Type B pancreatic cell (in vitro differentiated cells): ENCODE measurements around the gene PRKN. TPM values are rescaled to one million over a fixed set of nuclear protein-coding genes. Genes with fewer than 3 reads are reported as not detected.
"Not testable (repeated sequence)": the region's sequence is repeated elsewhere in the genome, so short reads cannot be mapped to it uniquely, and the experiment has no call there.

Experiments
- DNase-seq: peaks from one replicate; pipeline ENCODE4 v3.0.0; 2021; ENCODE audit warnings: mixed read lengths; ENCODE audit not compliant: unreplicated experiment; ENCODE audit errors: extremely low spot score
- H3K27ac Mint-ChIP-seq: 2 replicates; pipeline ENCODE4 v1.8.0; 2021; ENCODE audit warnings: mild to moderate bottlenecking, mixed read lengths
- H3K27me3 Mint-ChIP-seq: 2 replicates; pipeline ENCODE4 v1.8.0; 2021; ENCODE audit warnings: mixed read lengths
- H3K36me3 Mint-ChIP-seq: 2 replicates; pipeline ENCODE4 v1.8.0; 2021; ENCODE audit warnings: mixed read lengths
- H3K4me1 Mint-ChIP-seq: one replicate; pipeline ENCODE4 v1.8.0; 2021; ENCODE audit warnings: mixed read lengths; ENCODE audit not compliant: unreplicated experiment
- H3K4me3 Mint-ChIP-seq: 2 replicates; pipeline ENCODE4 v1.8.0; 2021; ENCODE audit warnings: mild to moderate bottlenecking, mixed read lengths
- H3K9me3 Mint-ChIP-seq: 2 replicates; pipeline ENCODE4 v1.8.0; 2021; ENCODE audit warnings: mixed read lengths
- total RNA-seq: library from RNA; stranded (reverse); gene quantifications from 2 replicates; pipeline ENCODE4 v1.2.1, GENCODE V29; 2021; ENCODE audit warnings: low replicate concordance
- TF ChIP-seq, protein P1 (sequence below): fragments of 200-600 bp; sonication (generic); conservative IDR thresholded peaks from 2 replicates; pipeline ENCODE4 v1.5.0; 2021; ENCODE audit warnings: antibody characterized with exemption, mild to moderate bottlenecking

The PRKN gene
- total RNA-seq, 1 donor from 2014 or later = 6.2 TPM

DNA sequence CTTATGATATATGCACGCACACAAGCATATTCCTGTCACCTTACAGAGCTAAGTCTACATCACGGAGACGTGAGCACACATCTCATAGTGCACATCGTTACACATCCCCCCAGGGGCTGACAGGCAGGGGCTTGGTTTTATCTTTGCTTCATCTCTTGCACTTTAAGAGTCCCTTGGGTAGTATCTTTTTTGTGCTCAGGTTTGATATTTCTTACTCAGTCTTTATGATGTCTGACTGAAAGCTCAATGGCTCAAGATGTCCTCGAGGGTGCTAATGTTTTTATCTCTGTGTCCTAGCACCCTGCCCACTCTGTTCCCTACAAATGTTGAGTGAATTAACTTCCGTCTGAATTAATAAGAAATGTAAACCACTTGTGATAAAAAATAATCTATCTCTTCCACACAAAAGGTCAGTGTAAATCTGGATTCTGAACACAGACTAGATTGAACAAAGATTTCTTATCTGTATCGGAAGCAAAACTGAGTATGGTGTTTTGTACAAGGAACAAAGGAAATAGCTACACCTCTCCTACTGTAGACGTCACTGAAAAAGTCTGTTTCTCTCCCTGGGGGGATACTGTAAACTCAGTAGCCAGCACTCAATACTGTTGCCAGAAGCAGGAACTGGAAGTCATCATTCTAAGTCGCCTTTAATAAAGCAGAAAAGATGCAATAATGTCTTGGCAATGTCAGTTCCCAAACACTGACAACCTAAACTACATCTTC lies 195.1 kb downstream of the PRKN start:
- TF ChIP-seq, protein P1, sequence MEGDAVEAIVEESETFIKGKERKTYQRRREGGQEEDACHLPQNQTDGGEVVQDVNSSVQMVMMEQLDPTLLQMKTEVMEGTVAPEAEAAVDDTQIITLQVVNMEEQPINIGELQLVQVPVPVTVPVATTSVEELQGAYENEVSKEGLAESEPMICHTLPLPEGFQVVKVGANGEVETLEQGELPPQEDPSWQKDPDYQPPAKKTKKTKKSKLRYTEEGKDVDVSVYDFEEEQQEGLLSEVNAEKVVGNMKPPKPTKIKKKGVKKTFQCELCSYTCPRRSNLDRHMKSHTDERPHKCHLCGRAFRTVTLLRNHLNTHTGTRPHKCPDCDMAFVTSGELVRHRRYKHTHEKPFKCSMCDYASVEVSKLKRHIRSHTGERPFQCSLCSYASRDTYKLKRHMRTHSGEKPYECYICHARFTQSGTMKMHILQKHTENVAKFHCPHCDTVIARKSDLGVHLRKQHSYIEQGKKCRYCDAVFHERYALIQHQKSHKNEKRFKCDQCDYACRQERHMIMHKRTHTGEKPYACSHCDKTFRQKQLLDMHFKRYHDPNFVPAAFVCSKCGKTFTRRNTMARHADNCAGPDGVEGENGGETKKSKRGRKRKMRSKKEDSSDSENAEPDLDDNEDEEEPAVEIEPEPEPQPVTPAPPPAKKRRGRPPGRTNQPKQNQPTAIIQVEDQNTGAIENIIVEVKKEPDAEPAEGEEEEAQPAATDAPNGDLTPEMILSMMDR = no peak
- DNase-seq = no peak
- H3K27me3 Mint-ChIP-seq = no peaks in the 10 kb centered on the region
- no peaks in the 10 kb centered on the region for H3K36me3 Mint-ChIP-seq
- peak overlapping the region; percentile 80 for H3K27ac Mint-ChIP-seq
- peaks cover 5% of the 10 kb centered on the region for H3K9me3 Mint-ChIP-seq
- H3K4me3 Mint-ChIP-seq = no peak overlapping the region
- peaks cover 10% of the 10 kb centered on the region for H3K4me1 Mint-ChIP-seq

DNA sequence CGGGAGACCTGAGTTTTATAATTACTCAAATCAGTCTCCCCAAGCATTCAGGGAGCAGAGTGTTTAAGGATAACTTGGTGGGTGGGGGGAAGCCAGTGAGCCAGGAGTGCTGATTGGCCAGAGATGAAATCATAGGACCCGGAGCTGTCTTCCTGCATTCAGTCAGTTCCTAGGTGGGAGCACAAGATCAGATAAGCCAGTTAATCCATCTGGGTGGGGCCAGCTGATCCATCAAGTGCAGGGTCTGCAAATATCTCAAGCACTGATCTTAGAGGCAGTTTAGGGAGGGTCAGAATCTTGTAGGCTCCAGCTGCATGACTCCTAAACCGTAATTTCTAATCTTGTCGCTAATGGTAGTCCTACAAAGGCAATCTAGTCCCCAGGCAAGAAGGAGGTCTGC lies 196.2 kb downstream of the PRKN start:
- not testable (repeated sequence) for H3K27ac Mint-ChIP-seq, H3K4me1 Mint-ChIP-seq, H3K4me3 Mint-ChIP-seq

DNA sequence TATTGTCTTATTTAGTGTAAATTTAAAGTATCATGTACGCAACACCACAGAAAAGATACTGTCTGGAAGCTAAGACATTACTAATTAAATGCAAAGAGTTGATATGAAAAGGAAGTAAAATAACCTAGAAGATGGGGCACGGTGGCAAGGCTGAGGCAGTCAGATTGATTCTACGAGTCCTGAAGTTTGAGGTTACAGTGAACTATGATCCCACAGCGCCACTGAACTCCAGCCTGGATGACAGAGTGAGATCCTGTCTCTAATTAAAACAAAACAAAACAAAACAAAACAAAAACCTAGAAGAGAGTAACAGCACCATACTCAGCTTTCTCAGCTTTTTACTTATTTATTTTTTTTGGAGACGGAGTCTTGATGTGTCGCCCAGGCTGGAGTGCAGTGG lies 199.0 kb downstream of the PRKN start:
- no peaks in the 10 kb centered on the region for H3K36me3 Mint-ChIP-seq
- H3K4me1 Mint-ChIP-seq = peaks cover 6% of the 10 kb centered on the region
- H3K9me3 Mint-ChIP-seq = no peaks in the 10 kb centered on the region
- TF ChIP-seq, protein P1 = no peak
- no peak for DNase-seq
- H3K27ac Mint-ChIP-seq = no peak overlapping the region
- H3K27me3 Mint-ChIP-seq = no peaks in the 10 kb centered on the region
- H3K4me3 Mint-ChIP-seq = no peak overlapping the region

More for the DNA sequence above, 196.2 kb downstream of the PRKN start:
- H3K27me3 Mint-ChIP-seq, H3K9me3 Mint-ChIP-seq, H3K36me3 Mint-ChIP-seq, DNase-seq: not testable (repeated sequence)

DNA sequence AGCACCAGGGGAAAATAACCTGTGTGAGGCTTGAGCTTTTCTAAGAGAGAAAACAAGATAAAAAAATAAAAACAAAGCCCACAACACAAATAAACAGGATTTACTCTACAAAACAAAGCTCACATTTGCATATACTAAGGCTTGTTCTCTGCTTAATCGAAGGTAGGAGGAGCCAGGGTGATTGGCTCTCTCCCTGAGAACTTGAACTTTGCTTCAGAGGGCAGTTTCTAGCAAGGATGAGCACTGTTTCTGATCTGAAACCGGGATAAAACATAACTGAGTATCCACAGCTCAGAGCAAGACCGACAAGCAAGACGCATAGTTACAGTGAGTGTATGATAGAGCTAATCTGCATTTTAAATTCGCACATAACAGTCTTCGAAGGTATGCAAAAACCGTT lies 200.6 kb downstream of the PRKN start:
- DNase-seq = no peak
- H3K4me1 Mint-ChIP-seq = no peaks in the 10 kb centered on the region
- H3K27ac Mint-ChIP-seq = no peak overlapping the region
- H3K27me3 Mint-ChIP-seq = no peaks in the 10 kb centered on the region
- no peak overlapping the region for H3K4me3 Mint-ChIP-seq
- H3K9me3 Mint-ChIP-seq = no peaks in the 10 kb centered on the region
- TF ChIP-seq, protein P1 = no peak
- no peaks in the 10 kb centered on the region for H3K36me3 Mint-ChIP-seq

DNA sequence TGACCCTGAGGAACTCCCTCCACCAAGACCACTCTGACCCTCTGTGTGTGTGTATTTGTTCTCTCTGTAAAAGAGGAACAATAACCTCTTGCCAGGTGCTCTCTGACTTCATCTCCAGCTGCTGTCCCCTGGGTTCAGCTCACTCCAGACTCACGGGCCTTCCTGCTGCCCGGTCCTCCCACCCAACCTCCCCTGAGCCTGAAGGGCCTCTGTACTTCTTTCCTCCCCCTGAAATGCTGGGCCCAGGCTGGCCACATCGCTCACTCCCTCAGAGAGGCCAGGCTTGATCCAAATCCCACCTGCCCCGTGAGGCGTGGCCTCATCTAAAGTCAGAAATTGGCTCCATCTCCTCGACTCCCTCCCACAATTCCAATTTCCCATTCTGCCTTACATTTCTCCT lies 202.4 kb downstream of the PRKN start:
- TF ChIP-seq, protein P1 = no peak
- H3K4me1 Mint-ChIP-seq = no peaks in the 10 kb centered on the region

DNA sequence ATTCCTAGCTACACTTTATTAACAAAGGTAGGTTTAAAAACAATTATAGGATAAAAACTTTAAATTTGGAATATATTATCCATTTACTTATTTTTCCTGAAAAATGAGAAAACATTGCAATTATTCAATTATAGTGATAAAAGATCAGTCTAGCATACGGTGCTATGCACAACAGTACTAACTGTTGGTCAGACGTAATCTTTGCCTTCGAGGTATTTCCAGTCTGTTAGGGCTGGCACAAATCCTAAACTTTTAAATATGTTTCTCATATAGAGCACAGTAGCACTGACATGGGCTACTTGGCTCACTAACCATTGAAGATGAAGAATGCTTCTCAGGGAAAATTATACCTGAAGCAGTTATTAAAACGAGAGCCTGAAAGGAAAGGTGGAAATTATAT lies 214.8 kb downstream of the PRKN start:
- no peaks in the 10 kb centered on the region for H3K27me3 Mint-ChIP-seq
- H3K4me3 Mint-ChIP-seq = no peak overlapping the region
- TF ChIP-seq, protein P1 = no peak
- no peaks in the 10 kb centered on the region for H3K36me3 Mint-ChIP-seq
- H3K9me3 Mint-ChIP-seq = no peaks in the 10 kb centered on the region
- H3K4me1 Mint-ChIP-seq = peaks cover 5% of the 10 kb centered on the region
- no peak overlapping the region for H3K27ac Mint-ChIP-seq
- no peak for DNase-seq

More for the DNA sequence above, 202.4 kb downstream of the PRKN start:
- Mint-ChIP-seq H3K36me3 (no peaks in the 10 kb centered on the region), H3K9me3 (no peaks in the 10 kb centered on the region), H3K27ac (no peak overlapping the region), H3K27me3 (no peaks in the 10 kb centered on the region), H3K4me3 (no peak overlapping the region)
- DNase-seq = no peak
